ENCODE results near the gene TGFBR3. TPM values are rescaled to one million over a fixed set of nuclear protein-coding genes. Genes with fewer than 3 reads are reported as not detected.
A peak's percentile ranks its signal among the peaks of the same experiment; 100 is the strongest.

The TGFBR3 gene
- total RNA-seq, 4 donors from 2014 or later: 32.9 to 138 (median 58.8) TPM

DNA sequence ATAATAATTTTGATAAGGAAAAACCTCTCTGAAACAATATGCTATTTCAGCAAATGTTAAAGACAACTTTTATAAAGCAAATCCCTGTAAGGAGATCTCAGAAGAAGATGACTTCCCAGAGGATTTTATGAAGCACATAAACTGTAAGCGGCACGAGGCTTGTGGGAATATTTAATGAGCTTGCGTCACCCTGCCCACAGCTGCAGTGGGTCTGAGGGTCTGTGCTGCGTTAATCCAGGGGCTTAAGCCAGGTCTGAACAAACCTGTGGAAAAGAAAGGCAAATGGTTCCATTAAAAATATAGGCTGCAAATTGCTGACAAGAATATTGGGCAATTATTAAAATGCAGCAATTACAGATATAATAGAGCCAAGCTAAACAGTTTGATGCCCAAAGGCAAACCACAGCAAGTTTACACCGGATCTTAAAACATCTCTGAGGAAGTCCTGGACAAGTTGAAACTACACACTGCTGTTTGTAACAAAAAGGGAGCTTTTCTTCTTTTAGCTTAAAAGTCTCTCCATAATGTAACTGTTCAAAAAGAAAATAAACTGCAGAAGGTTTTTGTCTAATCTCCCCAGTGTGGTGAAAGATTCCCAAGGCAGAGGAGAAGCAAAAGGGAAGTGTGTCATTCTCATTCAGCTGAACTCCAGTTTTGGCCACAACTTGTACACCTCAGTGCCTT is 21.8 kb downstream of the TGFBR3 start:
- intact Hi-C loops (cut with DNase I; ENCODE audit: low total_unique reads): no loop called here
- Histone ChIP-seq H3K9me3 (no peaks in the 10 kb centered on the region), H3K4me1 (peaks cover 0 to 15% (median 5%) of the 10 kb centered on the region in 4 donors), H3K36me3 (peaks cover 0 to 3% (median 0%) of the 10 kb centered on the region in 4 donors), H3K27ac (peak overlapping the region; percentile 47 to 59 (median 52)), H3K27me3 (no peaks in the 10 kb centered on the region), H3K4me3 (no peak overlapping the region)
- no peak for DNase-seq
- no peak for TF ChIP-seq CTCF (IDR thresholded peaks at IDR 0.05)
- peak; percentile 37 for TF ChIP-seq EP300 (IDR thresholded peaks at IDR 0.05; ENCODE audit: low read depth)
- in situ Hi-C loops (cut with MboI; ENCODE audit: low pct_ligation_motif_present in 1 of 4, low pct_unique_long_range_greater_than_20kb in 1 of 4, low sequenced_read_pairs in 3 of 4): no loop called here
- 67 to 71% methylated on average over 4 to 5 of the region's 5 CpGs for WGBS, 2 donors (ENCODE audit: low coverage in 1 of 2)

GRCh38 chr1:91863498-91863897 is 22.5 kb downstream of the TGFBR3 start:
- DNase-seq: no peak
- intact Hi-C loops (cut with DNase I; ENCODE audit: low total_unique reads): no loop called here
- H3K4me1 ChIP-seq: peaks cover 0 to 15% (median 5%) of the 10 kb centered on the region in 4 donors
- TF ChIP-seq EP300 (IDR thresholded peaks at IDR 0.05; ENCODE audit: low read depth) (no peak), CTCF (IDR thresholded peaks at IDR 0.05) (no peak), POLR2AphosphoS5 (IDR thresholded peaks at IDR 0.05) (no peak), POLR2A (IDR thresholded peaks at IDR 0.05) (no peak)
- H3K9me3 ChIP-seq: no peaks in the 10 kb centered on the region
- in situ Hi-C loops (cut with MboI; ENCODE audit: low pct_ligation_motif_present in 1 of 4, low pct_unique_long_range_greater_than_20kb in 1 of 4, low sequenced_read_pairs in 3 of 4): no loop called here
- peaks cover 0 to 3% (median 0%) of the 10 kb centered on the region in 4 donors for H3K36me3 ChIP-seq
- no peaks in the 10 kb centered on the region for H3K27me3 ChIP-seq
- 60 to 87% methylated on average over 3 of the region's 3 CpGs for WGBS, 2 donors (ENCODE audit: low coverage in 1 of 2)
- no peak overlapping the region for H3K4me3 ChIP-seq
- peak overlapping the region; percentile 47 to 59 (median 52) for H3K27ac ChIP-seq

DNA sequence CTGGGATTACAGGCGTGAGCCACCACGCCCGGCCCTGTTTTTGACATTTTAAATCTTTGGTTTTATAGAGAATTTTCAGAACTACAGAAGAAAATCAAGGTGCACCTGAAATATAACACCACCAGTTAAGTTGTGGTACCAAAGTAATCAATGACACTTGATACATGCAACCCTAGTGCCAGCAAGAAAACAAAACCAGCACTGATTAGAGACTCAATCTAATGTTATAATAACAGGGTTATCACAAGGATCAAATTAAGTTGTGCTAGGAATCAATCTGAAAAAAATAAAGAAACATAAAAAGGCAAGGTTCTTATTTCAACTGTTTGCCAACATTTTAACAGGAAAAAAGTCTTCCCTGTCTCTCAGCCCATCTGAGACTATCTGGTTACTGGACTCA is 23.8 kb downstream of the TGFBR3 start:
- Histone ChIP-seq H3K27ac (no peak overlapping the region), H3K4me3 (no peak overlapping the region), H3K36me3 (peaks cover 0 to 3% (median 0%) of the 10 kb centered on the region in 4 donors), H3K27me3 (no peaks in the 10 kb centered on the region), H3K9me3 (no peaks in the 10 kb centered on the region), H3K4me1 (peaks cover 0 to 13% (median 5%) of the 10 kb centered on the region in 4 donors)
- TF ChIP-seq POLR2A (IDR thresholded peaks at IDR 0.05) (no peak), POLR2AphosphoS5 (IDR thresholded peaks at IDR 0.05) (no peak), EP300 (IDR thresholded peaks at IDR 0.05; ENCODE audit: low read depth) (no peak), CTCF (IDR thresholded peaks at IDR 0.05) (no peak)
- DNase-seq: no peak
- WGBS, 2 donors (ENCODE audit: low coverage in 1 of 2): 98 to 100% methylated on average over 3 of the region's 3 CpGs
- intact Hi-C loops (cut with DNase I; ENCODE audit: low total_unique reads) (no loop called here), in situ Hi-C loops (cut with MboI; ENCODE audit: low pct_ligation_motif_present in 1 of 4, low pct_unique_long_range_greater_than_20kb in 1 of 4, low sequenced_read_pairs in 3 of 4) (no loop called here)

- 84 to 91% methylated on average over 2 of the region's 2 CpGs for WGBS, 2 donors (ENCODE audit: low coverage in 1 of 2)
- DNase-seq: no peak
- Histone ChIP-seq H3K4me3 (no peak overlapping the region), H3K4me1 (peaks cover 0 to 5% (median 0%) of the 10 kb centered on the region in 4 donors), H3K36me3 (peaks cover 0 to 3% (median 0%) of the 10 kb centered on the region in 4 donors), H3K9me3 (no peaks in the 10 kb centered on the region), H3K27me3 (no peaks in the 10 kb centered on the region), H3K27ac (no peak overlapping the region)
- TF ChIP-seq POLR2AphosphoS5 (IDR thresholded peaks at IDR 0.05) (no peak), CTCF (IDR thresholded peaks at IDR 0.05) (no peak), EP300 (IDR thresholded peaks at IDR 0.05; ENCODE audit: low read depth) (no peak), POLR2A (IDR thresholded peaks at IDR 0.05) (no peak)
- in situ Hi-C loops (cut with MboI; ENCODE audit: low pct_ligation_motif_present in 1 of 4, low pct_unique_long_range_greater_than_20kb in 1 of 4, low sequenced_read_pairs in 3 of 4) (no loop called here), intact Hi-C loops (cut with DNase I; ENCODE audit: low total_unique reads) (no loop called here)
These were observed 28.3 kb downstream of the TGFBR3 start for GRCh38 chr1:91857557-91858239.
